ENCODE measurements around the gene ZNF865.
"Not testable (repeated sequence)": the region's sequence is repeated elsewhere in the genome, so short reads cannot be mapped to it uniquely, and the experiment has no call there.

ZNF865 gene

GRCh38 chr19:55605637-55606470, at the start of gene ZNF865:
ZNF865 (plus strand) TSS chr19:55605647; CDS start chr19:55613619, 7,972 bp downstream.
- in situ Hi-C loops (cut with MboI; ENCODE audit: low sequenced_read_pairs) = no loop called here

DNA sequence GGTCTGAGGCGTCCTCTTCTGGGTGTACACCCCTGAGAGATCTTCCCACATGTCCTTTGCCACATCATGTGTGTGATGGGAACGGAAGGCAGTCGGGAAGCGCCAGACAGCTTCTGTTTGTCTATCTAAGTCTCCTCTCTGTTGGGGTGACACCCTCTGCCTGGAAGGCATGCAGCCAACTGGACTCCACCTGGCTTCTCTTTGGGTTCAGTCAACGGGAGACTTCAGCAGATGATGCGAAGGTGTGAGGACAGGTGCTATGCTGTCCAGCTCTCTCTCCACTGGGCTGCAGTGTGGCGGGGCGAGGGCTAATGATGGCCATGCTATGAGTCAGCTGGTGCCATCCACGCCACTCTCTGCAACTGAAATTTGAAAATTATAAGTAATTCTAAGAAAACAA, 45.8 kb upstream of the ZNF865 start:
- in situ Hi-C loops (cut with MboI; ENCODE audit: low sequenced_read_pairs) = no loop called here

GRCh38 chr19:55563261-55563690, 42.2 kb upstream of the ZNF865 start:
- in situ Hi-C loops (cut with MboI; ENCODE audit: low sequenced_read_pairs) = no loop called here

- in situ Hi-C loops (cut with MboI; ENCODE audit: low sequenced_read_pairs) = no loop called here
These were observed 38.6 kb upstream of the ZNF865 start for GRCh38 chr19:55566823-55567222.

DNA sequence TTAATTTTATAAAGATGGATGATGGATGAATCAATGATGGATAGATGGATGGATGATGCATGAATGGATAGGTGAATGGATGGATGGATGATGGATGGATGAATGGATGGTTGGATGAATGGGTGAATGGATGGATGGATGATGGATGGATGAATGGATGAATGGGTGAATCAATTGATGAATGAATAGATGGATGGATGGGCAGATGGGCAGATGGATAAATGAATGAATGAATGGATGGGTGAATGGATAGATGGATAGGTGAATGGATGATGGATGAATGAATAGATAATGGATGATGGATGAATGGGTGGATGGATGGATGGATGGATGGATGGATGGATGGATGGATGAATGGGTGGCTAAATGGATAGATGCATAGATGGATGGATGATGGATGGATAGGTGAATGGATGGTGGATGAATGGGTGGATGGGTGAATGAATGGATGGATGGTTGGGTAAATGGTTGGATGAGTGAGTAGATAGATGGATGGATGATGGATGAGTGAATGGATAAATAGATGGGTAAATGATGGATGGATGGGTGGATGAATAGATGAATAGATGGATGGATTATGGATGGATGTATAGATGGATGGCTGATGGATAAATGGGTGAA, 37.6 kb upstream of the ZNF865 start:
- in situ Hi-C loops (cut with MboI; ENCODE audit: low sequenced_read_pairs) = no loop called here

GRCh38 chr19:55569477-55569876, 36.0 kb upstream of the ZNF865 start:
- in situ Hi-C loops (cut with MboI; ENCODE audit: low sequenced_read_pairs) = not testable (repeated sequence)

DNA sequence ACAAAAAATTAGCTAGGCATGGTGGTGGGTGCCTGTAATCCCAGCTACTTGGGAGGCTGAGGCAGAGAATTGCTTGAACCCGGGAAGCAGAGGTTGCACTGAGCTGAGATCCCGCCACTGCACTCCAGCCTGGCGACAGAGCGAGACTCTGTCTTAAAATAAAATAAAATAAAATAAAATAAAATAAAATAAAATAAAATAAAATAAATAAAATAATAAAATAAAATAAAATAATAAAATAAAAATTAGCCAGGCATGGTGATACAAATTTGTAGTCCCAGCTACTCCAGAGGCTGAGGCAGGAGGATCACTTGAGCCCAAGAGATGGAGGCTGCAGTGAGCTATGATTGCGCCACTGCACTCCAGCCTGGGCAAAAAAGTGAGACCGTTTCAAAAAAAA, 31.5 kb upstream of the ZNF865 start:
- in situ Hi-C loops (cut with MboI; ENCODE audit: low sequenced_read_pairs) = not testable (repeated sequence)

DNA sequence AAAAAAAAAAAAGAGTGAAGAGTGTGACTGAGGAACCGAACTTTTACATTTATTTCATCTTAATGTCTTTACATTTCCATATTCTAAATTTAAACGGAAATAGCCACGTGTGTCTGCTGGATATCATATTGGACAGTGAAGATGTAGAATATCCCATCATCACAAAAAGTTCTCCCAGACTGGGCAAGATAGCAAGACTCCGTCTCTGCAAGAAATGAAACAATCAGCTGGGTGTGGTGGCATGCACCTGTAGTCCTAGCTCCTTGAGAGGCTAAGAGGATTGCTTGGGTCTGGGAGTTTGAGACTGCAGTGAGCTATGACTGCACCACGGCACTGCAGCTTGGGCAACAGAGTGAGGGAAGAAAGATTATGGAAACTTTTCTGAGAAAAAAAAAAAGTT, 28.7 kb upstream of the ZNF865 start:
- in situ Hi-C loops (cut with MboI; ENCODE audit: low sequenced_read_pairs) = no loop called here

GRCh38 chr19:55578031-55578760, 27.3 kb upstream of the ZNF865 start:
- in situ Hi-C loops (cut with MboI; ENCODE audit: low sequenced_read_pairs) = no loop called here

GRCh38 chr19:55578761-55579747, 26.4 kb upstream of the ZNF865 start:
- in situ Hi-C loops (cut with MboI; ENCODE audit: low sequenced_read_pairs) = no loop called here

- in situ Hi-C loops (cut with MboI; ENCODE audit: low sequenced_read_pairs) = no loop called here
These were observed 25.5 kb upstream of the ZNF865 start for GRCh38 chr19:55579766-55580621.

DNA sequence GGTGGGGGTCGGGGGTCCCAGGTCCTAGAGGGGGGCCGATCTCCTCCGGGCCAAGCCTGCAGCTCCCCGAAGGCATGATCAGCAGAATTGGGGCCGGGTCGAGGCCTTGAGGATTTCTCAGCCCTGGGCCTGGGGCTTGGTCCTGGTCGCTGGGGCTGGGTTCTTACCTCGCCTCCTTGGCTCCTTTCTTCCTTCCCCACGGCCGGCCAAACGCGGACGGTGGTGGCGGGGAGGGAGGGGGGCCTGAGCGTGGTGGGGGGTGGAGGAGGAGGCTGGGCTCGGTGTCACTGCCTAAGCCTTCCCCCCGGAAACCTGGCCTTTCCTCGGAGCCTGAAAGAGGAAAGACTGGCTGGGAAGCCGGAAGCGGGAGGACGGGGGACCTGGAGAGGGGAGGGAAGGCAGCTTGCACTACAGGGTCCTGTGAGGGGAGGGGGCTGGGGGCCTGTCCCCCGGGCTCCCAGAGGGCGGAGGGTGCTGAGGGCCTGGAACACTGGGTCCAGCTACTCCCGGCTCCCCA, 24.8 kb upstream of the ZNF865 start, which contains the start of gene ZNF579:
Gene ZNF579, minus strand, starts transcription at position 221 of the 517 bp plus-strand sequence. CDS start 1,209 bp downstream, outside the sequence.
- in situ Hi-C loops (cut with MboI; ENCODE audit: low sequenced_read_pairs) = no loop called here

DNA sequence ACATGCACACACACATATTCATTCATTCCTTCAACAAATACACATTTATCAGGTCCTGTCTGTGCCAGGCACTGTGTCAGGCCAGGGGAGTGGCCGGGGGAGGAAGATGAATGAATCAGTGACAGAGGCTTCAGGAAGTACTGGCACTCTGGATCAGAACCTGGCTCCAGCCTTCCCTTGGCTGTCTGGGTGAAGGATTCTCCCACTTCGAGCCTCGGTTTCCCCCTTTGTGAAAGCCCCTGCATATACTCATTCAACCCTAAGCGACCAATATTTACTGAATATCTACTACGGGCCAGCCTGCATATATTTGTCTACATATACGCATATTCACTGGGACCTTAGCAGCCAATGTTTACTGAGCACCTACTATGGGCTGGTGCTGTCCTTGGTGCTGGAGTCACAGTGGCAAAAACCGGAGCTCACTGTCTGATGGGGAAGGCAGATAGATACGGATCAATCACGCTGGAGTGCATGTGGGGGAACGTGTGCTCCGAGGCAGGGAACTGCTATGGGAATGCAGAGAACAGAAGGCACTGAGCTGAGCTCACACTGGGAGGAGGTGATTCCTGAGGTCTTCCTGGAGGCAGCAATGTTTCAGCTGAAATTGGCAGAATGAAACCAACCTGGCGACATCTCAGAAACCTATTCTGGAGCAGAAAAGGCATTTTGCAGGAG, 24.2 kb upstream of the ZNF865 start:
- in situ Hi-C loops (cut with MboI; ENCODE audit: low sequenced_read_pairs) = no loop called here

- in situ Hi-C loops (cut with MboI; ENCODE audit: low sequenced_read_pairs) = no loop called here
These were observed 23.6 kb upstream of the ZNF865 start for GRCh38 chr19:55581823-55582223.

DNA sequence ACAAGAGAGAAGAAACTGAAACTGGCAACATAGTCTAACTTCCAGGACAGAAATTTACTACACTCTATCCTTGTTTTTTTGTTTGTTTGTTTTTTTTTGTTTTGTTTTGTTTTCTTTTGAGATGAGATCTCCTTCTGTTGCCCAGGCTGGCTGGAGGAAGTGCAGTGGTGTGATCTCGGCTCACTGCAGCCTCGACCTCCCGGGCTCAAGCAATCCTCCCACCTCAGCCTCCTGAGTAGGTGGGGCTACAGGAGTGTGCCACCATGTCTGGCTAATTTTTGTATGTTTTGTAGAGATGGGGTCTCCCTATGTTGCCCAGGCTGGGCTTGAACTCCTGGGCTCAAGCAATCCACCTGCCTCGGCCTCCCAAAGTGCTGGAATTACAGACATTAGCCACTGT, 23.2 kb upstream of the ZNF865 start:
- in situ Hi-C loops (cut with MboI; ENCODE audit: low sequenced_read_pairs) = not testable (repeated sequence)

GRCh38 chr19:55583897-55584296, 21.6 kb upstream of the ZNF865 start:
- in situ Hi-C loops (cut with MboI; ENCODE audit: low sequenced_read_pairs) = not testable (repeated sequence)

DNA sequence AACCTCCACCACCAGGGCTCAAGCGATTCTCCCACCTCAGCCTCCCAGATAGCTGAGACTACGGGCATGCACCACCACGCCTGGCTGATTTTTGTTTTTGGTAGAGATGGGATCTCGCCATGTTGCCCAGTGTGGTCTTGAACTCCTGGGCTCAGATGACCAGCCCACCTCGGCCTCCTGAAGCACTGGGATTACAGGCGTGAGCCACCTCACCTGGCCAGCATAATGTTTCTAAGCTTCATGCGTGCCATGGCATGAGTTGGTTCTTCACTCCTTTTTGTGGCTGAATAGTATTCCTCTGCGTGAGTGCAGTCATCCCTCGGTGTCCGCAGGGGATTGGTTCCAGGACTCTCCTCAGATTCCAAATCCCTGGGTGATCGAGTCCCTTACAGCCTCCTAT, 20.6 kb upstream of the ZNF865 start:
- in situ Hi-C loops (cut with MboI; ENCODE audit: low sequenced_read_pairs) = no loop called here

DNA sequence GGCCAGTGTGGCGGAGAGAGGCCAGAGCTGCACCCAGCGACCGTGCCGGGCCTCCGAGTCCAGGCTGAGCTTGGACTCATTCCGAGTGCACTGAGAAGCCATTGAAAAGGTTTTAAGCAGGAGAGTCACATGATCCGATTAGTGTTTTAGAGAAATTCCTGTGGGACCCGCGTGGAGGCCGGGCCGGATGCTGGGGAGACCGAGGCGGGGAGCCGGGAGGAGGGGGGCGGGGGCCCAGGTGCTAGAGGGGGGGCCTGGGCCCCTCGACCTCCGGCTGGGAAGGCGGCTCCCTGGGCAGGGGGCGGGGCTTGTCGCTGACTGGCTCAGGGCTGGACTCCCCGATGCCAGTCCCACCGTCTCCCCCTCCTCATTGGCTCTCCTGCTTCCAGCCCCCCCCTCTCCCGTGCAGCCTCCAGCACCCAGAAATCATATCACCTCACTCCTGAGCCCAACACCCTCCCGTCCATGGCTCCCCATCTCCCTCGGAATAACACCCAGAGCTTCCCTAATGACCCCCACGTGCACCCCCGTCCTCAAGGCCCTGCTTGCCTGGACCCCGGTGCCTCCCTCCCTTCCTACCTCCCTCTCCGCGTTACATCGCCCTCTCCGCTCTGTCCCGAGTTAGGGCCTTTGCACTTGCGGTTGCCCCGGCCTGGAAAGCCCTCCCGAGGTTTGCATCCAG, 19.6 kb upstream of the ZNF865 start:
- in situ Hi-C loops (cut with MboI; ENCODE audit: low sequenced_read_pairs) = no loop called here

All from HL-60/S4 treated with phorbol 12-myristate 13-acetate at 8.2 ng/mL for 4 days and 3 days (cell line).